Neural progenitor cell (in vitro differentiated cells): ENCODE data around the gene REPS1.

Experiments
- EZH2 ChIP-seq: fragments of 200-600 bp; sonication (generic); IDR thresholded peaks from 2 replicates; pipeline ENCODE4 v1.6.1; 2017; ENCODE audit warnings: antibody characterized with exemption, mild to moderate bottlenecking, moderate library complexity
- EZH2phosphoT487 ChIP-seq: fragments of 200-600 bp; sonication (generic); IDR thresholded peaks from 2 replicates; pipeline ENCODE4 v1.6.1; 2017; ENCODE audit warnings: antibody characterized with exemption
- TF ChIP-seq, protein P1 (sequence below): fragments of 200-600 bp; sonication (generic); IDR thresholded peaks from 2 replicates; pipeline ENCODE4 v1.5.1; 2017; ENCODE audit warnings: antibody characterized with exemption, mild to moderate bottlenecking

DNA sequence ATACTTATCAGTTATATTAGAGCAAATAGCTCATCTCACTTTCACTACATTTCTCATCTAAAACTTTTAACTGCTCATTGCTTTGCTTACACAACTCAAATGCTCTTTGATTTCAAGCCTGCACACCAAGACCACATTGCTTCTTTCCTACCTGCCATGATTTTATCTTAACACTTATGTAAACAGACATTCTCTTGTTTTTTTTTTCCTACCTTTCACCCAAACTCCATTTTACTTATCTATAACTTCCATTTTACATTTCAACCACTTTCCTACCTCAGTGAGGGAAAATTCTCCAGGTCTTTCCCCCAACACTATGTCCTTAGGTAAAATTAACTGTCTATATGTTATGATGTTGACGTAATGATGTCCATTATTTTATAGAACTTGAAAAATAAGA is 24.0 kb downstream of the REPS1 start:
- no peak for TF ChIP-seq EZH2
- TF ChIP-seq, protein P1, sequence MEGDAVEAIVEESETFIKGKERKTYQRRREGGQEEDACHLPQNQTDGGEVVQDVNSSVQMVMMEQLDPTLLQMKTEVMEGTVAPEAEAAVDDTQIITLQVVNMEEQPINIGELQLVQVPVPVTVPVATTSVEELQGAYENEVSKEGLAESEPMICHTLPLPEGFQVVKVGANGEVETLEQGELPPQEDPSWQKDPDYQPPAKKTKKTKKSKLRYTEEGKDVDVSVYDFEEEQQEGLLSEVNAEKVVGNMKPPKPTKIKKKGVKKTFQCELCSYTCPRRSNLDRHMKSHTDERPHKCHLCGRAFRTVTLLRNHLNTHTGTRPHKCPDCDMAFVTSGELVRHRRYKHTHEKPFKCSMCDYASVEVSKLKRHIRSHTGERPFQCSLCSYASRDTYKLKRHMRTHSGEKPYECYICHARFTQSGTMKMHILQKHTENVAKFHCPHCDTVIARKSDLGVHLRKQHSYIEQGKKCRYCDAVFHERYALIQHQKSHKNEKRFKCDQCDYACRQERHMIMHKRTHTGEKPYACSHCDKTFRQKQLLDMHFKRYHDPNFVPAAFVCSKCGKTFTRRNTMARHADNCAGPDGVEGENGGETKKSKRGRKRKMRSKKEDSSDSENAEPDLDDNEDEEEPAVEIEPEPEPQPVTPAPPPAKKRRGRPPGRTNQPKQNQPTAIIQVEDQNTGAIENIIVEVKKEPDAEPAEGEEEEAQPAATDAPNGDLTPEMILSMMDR = no peak
- no peak for TF ChIP-seq EZH2phosphoT487
